Epidermal melanocyte (primary cell): Measurements from ENCODE around the gene RIOK3.

Source experiments
- DNase-seq: peaks from one replicate; pipeline ENCODE4 v3.0.0; 2011; ENCODE audit warnings: low spot score; ENCODE audit not compliant: insufficient read length

Gene RIOK3

GRCh38 chr18:23529604-23530003, 76.5 kb downstream of the RIOK3 start:
- no peak for DNase-seq

GRCh38 chr18:23530195-23530594, 77.1 kb downstream of the RIOK3 start:
- no peak for DNase-seq

- no peak for DNase-seq
Measured at GRCh38 chr18:23531912-23532311, 78.8 kb downstream of the RIOK3 start.
